Measurements from ENCODE around the gene CNTN1. TPM values are rescaled to one million over a fixed set of nuclear protein-coding genes. Genes with fewer than 3 reads are reported as not detected.

CNTN1 gene
- total RNA-seq, 2 donors from 2014 or later: 1.3 to 3.1 TPM

GRCh38 chr12:40992158-40992557, 299.9 kb downstream of the CNTN1 start:
- intact Hi-C loops (cut with DNase I): no loop called here
- whole genome bisulfite sequencing, 2 donors: 34 to 38% methylated on average over 4 of the region's 4 CpGs
- no peak for ATAC-seq
- Histone ChIP-seq H3K4me1 (no peaks in the 10 kb centered on the region), H3K27me3 (no peaks in the 10 kb centered on the region), H3K9me3 (no peaks in the 10 kb centered on the region), H3K27ac (no peak overlapping the region), H3K36me3 (replicated peaks in 1 of 2; ENCODE audit: insufficient read depth in 1 of 2, low read depth in 2 of 2) (no peaks in the 10 kb centered on the region), H3K4me3 (no peak overlapping the region)
- no peak for TF ChIP-seq CTCF (IDR thresholded peaks at IDR 0.05)
- TF ChIP-seq POLR2A (IDR thresholded peaks at IDR 0.05): no peak
- DNase-seq: no peak

- DNase-seq (no peak), ATAC-seq (no peak)
- Histone ChIP-seq H3K27ac (no peak overlapping the region), H3K4me1 (no peaks in the 10 kb centered on the region), H3K36me3 (replicated peaks in 1 of 2; ENCODE audit: insufficient read depth in 1 of 2, low read depth in 2 of 2) (no peaks in the 10 kb centered on the region), H3K9me3 (no peaks in the 10 kb centered on the region), H3K4me3 (no peak overlapping the region), H3K27me3 (no peaks in the 10 kb centered on the region)
- no peak for TF ChIP-seq CTCF (IDR thresholded peaks at IDR 0.05)
- no peak for TF ChIP-seq POLR2A (IDR thresholded peaks at IDR 0.05)
- intact Hi-C loops (cut with DNase I): no loop called here
- WGBS, 2 donors: 10 to 16% methylated on average over 1 of the region's 1 CpG
These were observed 300.4 kb downstream of the CNTN1 start for GRCh38 chr12:40992674-40993073.

- no peak for TF ChIP-seq POLR2A (IDR thresholded peaks at IDR 0.05)
- no peak for TF ChIP-seq CTCF (IDR thresholded peaks at IDR 0.05)
- no peak overlapping the region for H3K27ac ChIP-seq
These were observed 300.9 kb downstream of the CNTN1 start for GRCh38 chr12:40993158-40993557.

GRCh38 chr12:40996091-40996490, 303.9 kb downstream of the CNTN1 start:
- ATAC-seq: no peak
- WGBS, 2 donors: 49 to 71% methylated on average over 4 of the region's 4 CpGs
- no peak for TF ChIP-seq POLR2A (IDR thresholded peaks at IDR 0.05)
- no peak for TF ChIP-seq CTCF (IDR thresholded peaks at IDR 0.05)

More at GRCh38 chr12:40993158-40993557, 300.9 kb downstream of the CNTN1 start:
- intact Hi-C loops (cut with DNase I): no loop called here
- Histone ChIP-seq H3K36me3 (replicated peaks in 1 of 2; ENCODE audit: insufficient read depth in 1 of 2, low read depth in 2 of 2) (no peaks in the 10 kb centered on the region), H3K4me1 (no peaks in the 10 kb centered on the region), H3K9me3 (no peaks in the 10 kb centered on the region), H3K27me3 (no peaks in the 10 kb centered on the region), H3K4me3 (no peak overlapping the region)
- ATAC-seq (no peak), DNase-seq (no peak)
- WGBS, 2 donors: 64 to 77% methylated on average over 3 of the region's 3 CpGs

GRCh38 chr12:40999210-40999609, 307.0 kb downstream of the CNTN1 start:
- 40 to 50% methylated on average over 1 of the region's 1 CpG for WGBS, 2 donors
- no peak for ATAC-seq
- intact Hi-C loops (cut with DNase I): no loop called here

More at GRCh38 chr12:40996091-40996490, 303.9 kb downstream of the CNTN1 start:
- Histone ChIP-seq H3K4me3 (no peak overlapping the region), H3K4me1 (no peaks in the 10 kb centered on the region), H3K9me3 (no peaks in the 10 kb centered on the region), H3K27ac (no peak overlapping the region), H3K36me3 (replicated peaks in 1 of 2; ENCODE audit: insufficient read depth in 1 of 2, low read depth in 2 of 2) (no peaks in the 10 kb centered on the region), H3K27me3 (no peaks in the 10 kb centered on the region)
- no peak for DNase-seq
- intact Hi-C loops (cut with DNase I): no loop called here

More at GRCh38 chr12:40999210-40999609, 307.0 kb downstream of the CNTN1 start:
- no peaks in the 10 kb centered on the region for H3K27me3 ChIP-seq
- no peaks in the 10 kb centered on the region for H3K9me3 ChIP-seq
- no peak for DNase-seq
- H3K27ac ChIP-seq: no peak overlapping the region
- no peaks in the 10 kb centered on the region for H3K36me3 ChIP-seq (replicated peaks in 1 of 2; ENCODE audit: insufficient read depth in 1 of 2, low read depth in 2 of 2)
- TF ChIP-seq CTCF (IDR thresholded peaks at IDR 0.05) (no peak), POLR2A (IDR thresholded peaks at IDR 0.05) (no peak)
- H3K4me1 ChIP-seq: no peaks in the 10 kb centered on the region
- H3K4me3 ChIP-seq: no peak overlapping the region
